Duodenal mucosa (tissue), 2 donors: ENCODE measurements around the gene AVPR1B.
A peak's percentile ranks its signal among the peaks of the same experiment; 100 is the strongest.

Source experiments
- H3K27ac ChIP-seq: one replicate; pipeline ENCODE4 v1.7.0; 2013; ENCODE audit warnings: low read depth, low read length
- H3K27me3 ChIP-seq, 2 donors: one replicate each; pipeline ENCODE4 v1.7.0; 2013; ENCODE audit warnings: low read length in 2 of 2, control low read depth in 1 of 2; ENCODE audit not compliant: insufficient read depth in 2 of 2, control insufficient read depth in 1 of 2
- H3K36me3 ChIP-seq, 2 donors: one replicate each; pipeline ENCODE4 v1.7.0; 2013; ENCODE audit warnings: low read length in 2 of 2, control low read depth in 1 of 2; ENCODE audit not compliant: insufficient read depth in 2 of 2, control insufficient read depth in 1 of 2
- H3K4me1 ChIP-seq, 2 donors: one replicate each; pipeline ENCODE4 v1.7.0; 2013; ENCODE audit warnings: low read length in 2 of 2, control low read depth in 1 of 2; ENCODE audit not compliant: insufficient read depth in 2 of 2, control insufficient read depth in 1 of 2
- H3K4me3 ChIP-seq, 2 donors: one replicate each; pipeline ENCODE4 v1.7.0; 2013; ENCODE audit warnings: low read length in 2 of 2, low read depth in 1 of 2
- H3K9ac ChIP-seq, 2 donors: one replicate each; pipeline ENCODE4 v1.7.0; 2013; ENCODE audit warnings: low read length in 2 of 2, low read depth in 1 of 2
- H3K9me3 ChIP-seq, 2 donors: one replicate each; pipeline ENCODE4 v1.7.0; 2013; ENCODE audit warnings: low read length in 2 of 2, control low read depth in 1 of 2; ENCODE audit not compliant: control insufficient read depth in 1 of 2

AVPR1B gene

GRCh38 chr1:206131037-206131436 is 13.8 kb upstream of the AVPR1B start:
- Histone ChIP-seq H3K36me3 (no peaks in the 10 kb centered on the region), H3K4me1 (peaks cover 8 to 10% of the 10 kb centered on the region in 2 donors), H3K4me3 (no peak overlapping the region), H3K27ac (no peak overlapping the region), H3K9ac (no peak overlapping the region), H3K9me3 (no peaks in the 10 kb centered on the region), H3K27me3 (peaks cover 0 to 7% of the 10 kb centered on the region in 2 donors)

GRCh38 chr1:206128196-206128595 is 11.0 kb upstream of the AVPR1B start:
- no peak overlapping the region for H3K4me3 ChIP-seq
- no peaks in the 10 kb centered on the region for H3K4me1 ChIP-seq
- H3K27me3 ChIP-seq, result peaks cover 0 to 7% of the 10 kb centered on the region in 2 donors
- H3K27ac ChIP-seq, result no peak overlapping the region
- H3K36me3 ChIP-seq, result no peaks in the 10 kb centered on the region
- H3K9me3 ChIP-seq, result no peaks in the 10 kb centered on the region
- H3K9ac ChIP-seq, result no peak overlapping the region

- Histone ChIP-seq H3K27me3 (peaks cover 0 to 7% of the 10 kb centered on the region in 2 donors), H3K27ac (no peak overlapping the region), H3K4me3 (no peak overlapping the region), H3K4me1 (no peaks in the 10 kb centered on the region), H3K36me3 (no peaks in the 10 kb centered on the region), H3K9me3 (no peaks in the 10 kb centered on the region), H3K9ac (no peak overlapping the region)
Measured at GRCh38 chr1:206127336-206127735, 10.1 kb upstream of the AVPR1B start.

GRCh38 chr1:206125346-206125745 is 8.2 kb upstream of the AVPR1B start:
- Histone ChIP-seq H3K27ac (no peak overlapping the region), H3K4me3 (no peak overlapping the region), H3K4me1 (no peaks in the 10 kb centered on the region), H3K9me3 (peaks cover 0 to 6% of the 10 kb centered on the region in 2 donors), H3K9ac (no peak overlapping the region), H3K36me3 (no peaks in the 10 kb centered on the region), H3K27me3 (peaks cover 0 to 7% of the 10 kb centered on the region in 2 donors)

GRCh38 chr1:206122686-206123085 is 5.5 kb upstream of the AVPR1B start:
- Histone ChIP-seq H3K27ac (no peak overlapping the region), H3K4me1 (peaks cover 0 to 2% of the 10 kb centered on the region in 2 donors), H3K4me3 (no peak overlapping the region), H3K27me3 (peaks cover 6 to 7% of the 10 kb centered on the region in 2 donors), H3K9ac (no peak overlapping the region), H3K9me3 (peaks cover 0 to 6% of the 10 kb centered on the region in 2 donors), H3K36me3 (no peaks in the 10 kb centered on the region)

GRCh38 chr1:206121269-206121668 is 4.1 kb upstream of the AVPR1B start:
- H3K36me3 ChIP-seq, result no peaks in the 10 kb centered on the region
- no peak overlapping the region for H3K4me3 ChIP-seq
- H3K27ac ChIP-seq, result no peak overlapping the region
- no peak overlapping the region for H3K9ac ChIP-seq
- peaks cover 0 to 9% of the 10 kb centered on the region in 2 donors for H3K4me1 ChIP-seq
- H3K27me3 ChIP-seq, result peaks cover 19% of the 10 kb centered on the region in 2 donors
- H3K9me3 ChIP-seq, result peaks cover 0 to 6% of the 10 kb centered on the region in 2 donors

GRCh38 chr1:206120406-206120805 is 3.2 kb upstream of the AVPR1B start:
- Histone ChIP-seq H3K9ac (no peak overlapping the region), H3K27ac (no peak overlapping the region), H3K4me1 (peaks cover 0 to 9% of the 10 kb centered on the region in 2 donors), H3K36me3 (no peaks in the 10 kb centered on the region), H3K9me3 (peaks cover 0 to 6% of the 10 kb centered on the region in 2 donors), H3K4me3 (no peak overlapping the region), H3K27me3 (peaks cover 19 to 21% of the 10 kb centered on the region in 2 donors)

GRCh38 chr1:206116873-206117150 is 376 bp downstream of the AVPR1B start:
- H3K4me3 ChIP-seq, result peak overlapping the region; percentile 52 to 61
- peaks cover 19 to 21% of the 10 kb centered on the region in 2 donors for H3K27me3 ChIP-seq
- H3K9me3 ChIP-seq, result peaks cover 0 to 6% of the 10 kb centered on the region in 2 donors
- H3K27ac ChIP-seq, result no peak overlapping the region
- H3K36me3 ChIP-seq, result no peaks in the 10 kb centered on the region
- peaks cover 7 to 17% of the 10 kb centered on the region in 2 donors for H3K4me1 ChIP-seq
- peak overlapping the region in 1 of 2 donors; percentile 2 for H3K9ac ChIP-seq

- Histone ChIP-seq H3K27ac (no peak overlapping the region), H3K36me3 (no peaks in the 10 kb centered on the region), H3K4me3 (no peak overlapping the region), H3K27me3 (peaks cover 19 to 21% of the 10 kb centered on the region in 2 donors), H3K9me3 (peaks cover 0 to 5% of the 10 kb centered on the region in 2 donors), H3K9ac (no peak overlapping the region), H3K4me1 (peaks cover 7 to 17% of the 10 kb centered on the region in 2 donors)
Measured at GRCh38 chr1:206116191-206116872, 856 bp downstream of the AVPR1B start.

GRCh38 chr1:206115791-206116190 is 1.4 kb downstream of the AVPR1B start:
- no peaks in the 10 kb centered on the region for H3K36me3 ChIP-seq
- H3K9me3 ChIP-seq, result no peaks in the 10 kb centered on the region
- no peak overlapping the region for H3K27ac ChIP-seq
- no peak overlapping the region for H3K4me3 ChIP-seq
- peaks cover 19 to 21% of the 10 kb centered on the region in 2 donors for H3K27me3 ChIP-seq
- peaks cover 7 to 17% of the 10 kb centered on the region in 2 donors for H3K4me1 ChIP-seq
- H3K9ac ChIP-seq, result no peak overlapping the region
